Measurements from ENCODE around the gene INVS.

GRCh38 chr9:100087218-100087617 is 11.8 kb upstream of the INVS start:
- no peak for TF ChIP-seq CTCF (IDR thresholded peaks at IDR 0.05)
- TF ChIP-seq POLR2AphosphoS5 (IDR thresholded peaks at IDR 0.05) = no peak

All from upper lobe of left lung (tissue), 4 donors.